Measurements from ENCODE around the gene TUBB4A. TPM values are rescaled to one million over a fixed set of nuclear protein-coding genes. Genes with fewer than 3 reads are reported as not detected.

The TUBB4A gene
- total RNA-seq, 3 donors from 2014 or later = 0.26 to 14.6 (median 0.82) TPM

- intact Hi-C loops (cut with DNase I, micrococcal nuclease) = no loop called here
- H3K36me3 ChIP-seq (ENCODE audit: low read depth) = no peaks in the 10 kb centered on the region
- ATAC-seq (no peak), DNase-seq (no peak)
- no peaks in the 10 kb centered on the region for H3K4me1 ChIP-seq (ENCODE audit: low read depth)
- H3K4me3 ChIP-seq = no peak overlapping the region
- TF ChIP-seq CTCF (IDR thresholded peaks at IDR 0.05) = no peak
- H3K9me3 ChIP-seq = no peaks in the 10 kb centered on the region
Observed at GRCh38 chr19:6484230-6484629, 17.9 kb downstream of the TUBB4A start.

GRCh38 chr19:6483235-6483634 is 18.9 kb downstream of the TUBB4A start:
- DNase-seq = no peak

GRCh38 chr19:6482343-6482686 is 19.8 kb downstream of the TUBB4A start:
- no peak overlapping the region for H3K4me3 ChIP-seq
- no peaks in the 10 kb centered on the region for H3K9me3 ChIP-seq
- DNase-seq (no peak), ATAC-seq (no peak)
- intact Hi-C loops (cut with DNase I, micrococcal nuclease) = no loop called here
- H3K4me1 ChIP-seq (ENCODE audit: low read depth) = no peaks in the 10 kb centered on the region
- no peaks in the 10 kb centered on the region for H3K36me3 ChIP-seq (ENCODE audit: low read depth)
- TF ChIP-seq CTCF (IDR thresholded peaks at IDR 0.05) = no peak

More at GRCh38 chr19:6483235-6483634, 18.9 kb downstream of the TUBB4A start:
- no peaks in the 10 kb centered on the region for H3K9me3 ChIP-seq
- no peak overlapping the region for H3K4me3 ChIP-seq
- intact Hi-C loops (cut with DNase I, micrococcal nuclease) = no loop called here
- no peaks in the 10 kb centered on the region for H3K36me3 ChIP-seq (ENCODE audit: low read depth)
- H3K4me1 ChIP-seq (ENCODE audit: low read depth) = no peaks in the 10 kb centered on the region
- no peak for TF ChIP-seq CTCF (IDR thresholded peaks at IDR 0.05)
- ATAC-seq = no peak

- peak; percentile 7 for TF ChIP-seq CTCF (IDR thresholded peaks at IDR 0.05)
- Histone ChIP-seq H3K4me3 (no peak within 1 kb of the TSS), H3K9me3 (no peaks in the 10 kb centered on the region), H3K36me3 (ENCODE audit: low read depth) (no peaks in the 10 kb centered on the region), H3K4me1 (ENCODE audit: low read depth) (no peaks in the 10 kb centered on the region)
- ATAC-seq (peak; percentile 88), DNase-seq (peak; percentile 59 to 87 (median 66))
- intact Hi-C loops (cut with DNase I, micrococcal nuclease) = no loop called here
Observed at GRCh38 chr19:6481541-6482342, 20.4 kb downstream of the TUBB4A start, which contains the start of gene DENND1C. Gene DENND1C (minus strand): TSS chr19:6481787. CDS start chr19:6481695, 92 bp downstream.

- intact Hi-C loops (cut with DNase I, micrococcal nuclease) = no loop called here
- H3K4me3 ChIP-seq = no peak overlapping the region
- no peaks in the 10 kb centered on the region for H3K36me3 ChIP-seq (ENCODE audit: low read depth)
- H3K4me1 ChIP-seq (ENCODE audit: low read depth) = peaks cover 1% of the 10 kb centered on the region
- ATAC-seq (no peak), DNase-seq (no peak)
- no peak for TF ChIP-seq CTCF (IDR thresholded peaks at IDR 0.05)
- H3K9me3 ChIP-seq = no peaks in the 10 kb centered on the region
Observed at GRCh38 chr19:6480848-6481415, 21.2 kb downstream of the TUBB4A start.

Data from mucosa of descending colon (tissue), 3 donors.